Fibroblast of lung (primary cell): Measurements from ENCODE around the gene MGAT3.

Source experiments
- EZH2 ChIP-seq: IDR thresholded peaks from 2 replicates; pipeline ENCODE4 v1.5.1; 2012; ENCODE audit warnings: low read length, control low read depth, mild to moderate bottlenecking; ENCODE audit errors: missing control alignments
- TF ChIP-seq, protein P1 (sequence below), 2 donors: IDR thresholded peaks in 1 of 2; conservative IDR thresholded peaks in 1 of 2; 1 replicate in 1 of 2; 2 replicates in 1 of 2; pipeline ENCODE4 v1.5.1; 2011 to 2012; ENCODE audit warnings: low read length in 2 of 2, control low read depth in 1 of 2, inconsistent platforms in 1 of 2, low read depth in 1 of 2, mild to moderate bottlenecking in 1 of 2

DNA sequence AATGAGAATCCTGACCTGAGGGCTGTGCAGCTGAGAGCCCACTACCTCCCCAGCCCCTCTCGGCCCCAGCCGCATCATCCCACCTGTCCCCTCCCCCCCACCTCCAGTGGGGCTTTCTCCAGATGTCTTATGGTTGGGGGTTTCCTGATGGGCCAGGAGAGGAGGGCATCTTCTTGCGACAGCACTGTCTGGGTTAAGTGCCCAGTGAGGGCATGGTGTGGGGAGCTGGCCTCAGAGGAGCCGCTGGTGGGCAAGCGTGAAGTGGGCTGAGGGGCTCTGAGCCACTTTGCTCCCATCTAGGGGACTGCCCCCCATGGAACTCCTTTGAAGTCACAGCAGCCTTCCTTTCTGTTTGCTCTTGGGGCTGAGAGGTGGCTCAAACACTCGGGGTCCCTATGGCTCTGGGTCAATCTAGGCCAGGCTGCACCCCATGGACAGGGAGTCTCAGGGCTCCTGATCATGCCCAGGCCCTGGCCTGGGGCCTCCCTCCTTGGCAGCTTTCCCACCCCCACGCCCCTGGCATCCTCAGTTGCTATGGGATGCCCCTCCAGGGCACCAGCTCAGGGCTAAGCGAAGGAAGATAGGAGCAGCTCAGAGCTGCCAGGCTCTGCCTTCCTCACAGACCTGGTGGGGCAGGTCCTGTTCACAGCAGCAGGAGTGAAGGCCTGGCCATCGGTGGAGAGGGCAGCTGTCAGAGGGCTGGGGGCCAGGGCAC lies 34.3 kb downstream of the MGAT3 start:
- TF ChIP-seq, protein P1, sequence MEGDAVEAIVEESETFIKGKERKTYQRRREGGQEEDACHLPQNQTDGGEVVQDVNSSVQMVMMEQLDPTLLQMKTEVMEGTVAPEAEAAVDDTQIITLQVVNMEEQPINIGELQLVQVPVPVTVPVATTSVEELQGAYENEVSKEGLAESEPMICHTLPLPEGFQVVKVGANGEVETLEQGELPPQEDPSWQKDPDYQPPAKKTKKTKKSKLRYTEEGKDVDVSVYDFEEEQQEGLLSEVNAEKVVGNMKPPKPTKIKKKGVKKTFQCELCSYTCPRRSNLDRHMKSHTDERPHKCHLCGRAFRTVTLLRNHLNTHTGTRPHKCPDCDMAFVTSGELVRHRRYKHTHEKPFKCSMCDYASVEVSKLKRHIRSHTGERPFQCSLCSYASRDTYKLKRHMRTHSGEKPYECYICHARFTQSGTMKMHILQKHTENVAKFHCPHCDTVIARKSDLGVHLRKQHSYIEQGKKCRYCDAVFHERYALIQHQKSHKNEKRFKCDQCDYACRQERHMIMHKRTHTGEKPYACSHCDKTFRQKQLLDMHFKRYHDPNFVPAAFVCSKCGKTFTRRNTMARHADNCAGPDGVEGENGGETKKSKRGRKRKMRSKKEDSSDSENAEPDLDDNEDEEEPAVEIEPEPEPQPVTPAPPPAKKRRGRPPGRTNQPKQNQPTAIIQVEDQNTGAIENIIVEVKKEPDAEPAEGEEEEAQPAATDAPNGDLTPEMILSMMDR (conservative IDR thresholded peaks at IDR 0.05 in 1 of 2, IDR thresholded peaks at IDR 0.05 in 1 of 2; ENCODE audit: low read depth in 1 of 2, low read length in 2 of 2) = no peak
- TF ChIP-seq EZH2 = no peak
